ENCODE data around the gene COL4A2.

GRCh38 chr13:110336681-110337080, 29.6 kb downstream of the COL4A2 start:
- no peak for TF ChIP-seq FOXA1 (IDR thresholded peaks at IDR 0.05)
- TF ChIP-seq ARNT (IDR thresholded peaks at IDR 0.05): no peak
- TF ChIP-seq HDGF (IDR thresholded peaks at IDR 0.05; ENCODE audit: borderline replicate concordance): no peak
- no peak for TF ChIP-seq SUZ12 (IDR thresholded peaks at IDR 0.05)
- no peak for TF ChIP-seq FOXM1 (IDR thresholded peaks at IDR 0.05; ENCODE audit: borderline replicate concordance)
- TF ChIP-seq NFRKB (IDR thresholded peaks at IDR 0.05): no peak
- TF ChIP-seq PKNOX1 (IDR thresholded peaks at IDR 0.05): no peak
- no peak for TF ChIP-seq ELF4 (IDR thresholded peaks at IDR 0.05)
- TF ChIP-seq CTBP1 (IDR thresholded peaks at IDR 0.05; ENCODE audit: borderline replicate concordance): no peak
- no peak for TF ChIP-seq TARDBP (IDR thresholded peaks at IDR 0.05)
- TF ChIP-seq BHLHE40 (IDR thresholded peaks at IDR 0.05; ENCODE audit: borderline replicate concordance): no peak
- no peak for TF ChIP-seq SP1 (IDR thresholded peaks at IDR 0.05)
